CD4-positive, alpha-beta T cell treated with Interferon gamma for 1 hour (primary cell): ENCODE measurements around the gene PITPNM2.

Experiments used
- DNase-seq: peaks from one replicate; pipeline ENCODE4 v3.0.0-alpha.2; 2020

Gene PITPNM2

GRCh38 chr12:123143736-123144461 lies 7.0 kb downstream of the PITPNM2 start:
- no peak for DNase-seq

- DNase-seq = peak; percentile 20
Measured at GRCh38 chr12:123142921-123143735, 7.8 kb downstream of the PITPNM2 start.

- no peak for DNase-seq
Measured at GRCh38 chr12:123142518-123142840, 8.4 kb downstream of the PITPNM2 start.

- DNase-seq = no peak
Measured at GRCh38 chr12:123141615-123142517, 9.0 kb downstream of the PITPNM2 start.

- DNase-seq = no peak
Measured at GRCh38 chr12:123140676-123141614, 9.9 kb downstream of the PITPNM2 start.

- no peak for DNase-seq
Measured at GRCh38 chr12:123139926-123140675, 10.8 kb downstream of the PITPNM2 start.

- no peak for DNase-seq
Measured at GRCh38 chr12:123135688-123136087, 15.2 kb downstream of the PITPNM2 start.

GRCh38 chr12:123134826-123135225 lies 16.1 kb downstream of the PITPNM2 start:
- no peak for DNase-seq

- no peak for DNase-seq
Measured at GRCh38 chr12:123134271-123134671, 16.6 kb downstream of the PITPNM2 start.

GRCh38 chr12:123133701-123134100 lies 17.2 kb downstream of the PITPNM2 start:
- no peak for DNase-seq

GRCh38 chr12:123132951-123133619 lies 17.8 kb downstream of the PITPNM2 start:
- DNase-seq = no peak

GRCh38 chr12:123131879-123132402 lies 18.9 kb downstream of the PITPNM2 start:
- DNase-seq = peak; percentile 69

- no peak for DNase-seq
Measured at GRCh38 chr12:123131291-123131832, 19.5 kb downstream of the PITPNM2 start.

- DNase-seq = no peak
Measured at GRCh38 chr12:123129621-123130020, 21.3 kb downstream of the PITPNM2 start.

GRCh38 chr12:123127182-123127495 lies 23.8 kb downstream of the PITPNM2 start:
- no peak for DNase-seq

GRCh38 chr12:123126294-123127181 lies 24.4 kb downstream of the PITPNM2 start:
- DNase-seq = no peak

- no peak for DNase-seq
Measured at GRCh38 chr12:123122626-123123025, 28.3 kb downstream of the PITPNM2 start.

- DNase-seq = no peak
Measured at GRCh38 chr12:123121670-123122069, 29.2 kb downstream of the PITPNM2 start.

GRCh38 chr12:123120452-123121166 lies 30.3 kb downstream of the PITPNM2 start:
- DNase-seq = no peak
